ENCODE data around the gene LRRC46. TPM values are rescaled to one million over a fixed set of nuclear protein-coding genes. Genes with fewer than 3 reads are reported as not detected.
A peak's percentile ranks its signal among the peaks of the same experiment; 100 is the strongest.

Gene LRRC46
- polyA plus RNA-seq, 4 donors: 0.22 to 1.5 (median 0.40) TPM

DNA sequence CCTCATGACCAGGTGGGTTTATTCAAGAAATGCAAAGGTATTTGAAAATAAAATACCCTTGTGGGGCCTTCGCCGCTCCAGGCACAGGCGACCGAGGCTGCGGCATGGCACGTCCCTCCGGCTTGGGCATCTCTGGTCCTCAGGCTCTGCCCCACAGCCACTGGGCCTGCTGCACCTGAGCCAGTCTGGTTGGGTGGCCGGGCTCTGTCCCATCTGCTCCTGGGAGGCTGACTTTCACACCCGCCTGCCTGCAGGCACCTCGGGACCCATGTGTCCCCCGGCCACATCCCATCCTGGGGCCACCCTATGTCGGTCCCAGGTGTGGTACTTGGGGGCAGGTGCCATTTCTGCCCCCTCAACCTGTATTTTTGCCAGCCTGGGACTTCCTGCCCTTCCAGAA, 30.8 kb upstream of the LRRC46 start:
- DNase-seq: no peak

DNA sequence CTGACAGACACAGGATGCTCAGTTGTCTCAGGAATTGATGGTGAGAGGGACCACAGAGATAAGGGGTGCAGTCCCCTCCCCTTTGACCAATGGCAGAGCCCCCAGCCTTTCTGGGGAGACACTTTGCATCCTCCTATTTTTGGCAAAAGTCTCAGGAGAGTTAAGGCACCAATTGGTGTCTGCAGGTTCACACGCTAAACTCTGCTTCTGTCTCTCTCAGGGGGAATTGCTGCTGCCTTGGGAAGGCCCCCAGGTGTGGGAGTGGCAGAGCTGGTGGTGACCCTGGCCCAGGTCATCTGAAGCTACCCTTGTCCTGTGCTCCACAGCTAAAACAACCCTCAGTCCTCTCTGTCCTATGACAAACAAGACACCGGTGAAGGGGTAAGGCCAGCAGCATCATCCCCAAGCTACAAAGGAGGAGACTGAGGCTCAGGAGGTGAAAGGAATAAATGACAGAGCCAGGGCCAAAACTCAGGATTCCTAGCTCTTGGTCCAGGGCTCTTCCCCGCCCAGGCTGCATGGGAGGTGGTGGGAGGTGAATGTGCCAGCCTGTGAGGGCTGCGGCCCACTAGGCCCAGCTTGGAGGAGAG, 30.2 kb upstream of the LRRC46 start:
- Histone ChIP-seq H3K4me3 (ENCODE audit: low read depth in 1 of 3, low read length in 3 of 3) (no peak overlapping the region), H3K36me3 (ENCODE audit: control insufficient read depth in 3 of 3, insufficient read depth in 2 of 3, low read depth in 1 of 3, low read length in 3 of 3) (no peaks in the 10 kb centered on the region), H3K4me1 (ENCODE audit: control insufficient read depth in 3 of 3, insufficient read depth in 2 of 3, low read depth in 1 of 3, low read length in 2 of 3) (no peaks in the 10 kb centered on the region), H3K27ac (ENCODE audit: low read depth in 1 of 3, low read length in 2 of 3) (no peak overlapping the region), H3K9me3 (ENCODE audit: control insufficient read depth in 2 of 2, insufficient read depth in 1 of 2, low read depth in 1 of 2, low read length in 1 of 2) (no peaks in the 10 kb centered on the region), H3K27me3 (ENCODE audit: control insufficient read depth in 3 of 3, insufficient read depth in 3 of 3, low read length in 3 of 3) (peaks cover 0 to 4% (median 0%) of the 10 kb centered on the region in 3 donors)
- FAIRE-seq (no peak), DNase-seq (no peak)
- WGBS, 3 donors: 81 to 92% (median 92%) methylated on average over 4 of the region's 4 CpGs

More for the DNA sequence above, 30.8 kb upstream of the LRRC46 start:
- H3K4me1 ChIP-seq (ENCODE audit: control insufficient read depth in 3 of 3, insufficient read depth in 2 of 3, low read depth in 1 of 3, low read length in 2 of 3): no peaks in the 10 kb centered on the region
- FAIRE-seq: no peak
- peaks cover 0 to 4% (median 0%) of the 10 kb centered on the region in 3 donors for H3K27me3 ChIP-seq (ENCODE audit: control insufficient read depth in 3 of 3, insufficient read depth in 3 of 3, low read length in 3 of 3)
- no peaks in the 10 kb centered on the region for H3K36me3 ChIP-seq (ENCODE audit: control insufficient read depth in 3 of 3, insufficient read depth in 2 of 3, low read depth in 1 of 3, low read length in 3 of 3)
- no peak overlapping the region for H3K4me3 ChIP-seq (ENCODE audit: low read depth in 1 of 3, low read length in 3 of 3)
- H3K9me3 ChIP-seq (ENCODE audit: control insufficient read depth in 2 of 2, insufficient read depth in 1 of 2, low read depth in 1 of 2, low read length in 1 of 2): no peaks in the 10 kb centered on the region
- WGBS, 3 donors: 83 to 89% (median 85%) methylated on average over 12 of the region's 12 CpGs
- H3K27ac ChIP-seq (ENCODE audit: low read depth in 1 of 3, low read length in 2 of 3): no peak overlapping the region

DNA sequence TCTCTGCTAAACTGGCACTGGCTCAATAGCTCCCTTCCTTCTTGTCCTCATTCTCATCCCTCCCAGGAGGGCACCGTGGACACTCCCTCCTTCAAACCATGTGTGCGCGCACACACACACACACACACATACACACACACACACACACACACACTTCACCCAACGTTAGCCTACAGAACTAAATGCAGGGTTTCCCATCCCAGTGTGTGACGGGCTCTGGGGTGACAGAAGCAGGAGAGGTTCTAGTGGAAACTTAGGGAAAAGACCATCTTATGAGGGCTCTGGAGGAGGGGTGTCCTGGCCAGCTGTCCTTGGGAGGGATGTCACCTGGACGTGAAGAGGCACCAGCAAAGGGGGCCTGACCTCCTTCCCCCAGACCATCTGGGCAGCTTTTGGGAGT, 29.6 kb upstream of the LRRC46 start:
- DNase-seq: no peak
- no peaks in the 10 kb centered on the region for H3K9me3 ChIP-seq (ENCODE audit: control insufficient read depth in 2 of 2, insufficient read depth in 1 of 2, low read depth in 1 of 2, low read length in 1 of 2)
- peaks cover 0 to 5% (median 0%) of the 10 kb centered on the region in 3 donors for H3K36me3 ChIP-seq (ENCODE audit: control insufficient read depth in 3 of 3, insufficient read depth in 2 of 3, low read depth in 1 of 3, low read length in 3 of 3)
- 42 to 54% (median 43%) methylated on average over 6 of the region's 6 CpGs for WGBS, 3 donors
- no peak overlapping the region for H3K4me3 ChIP-seq (ENCODE audit: low read depth in 1 of 3, low read length in 3 of 3)
- no peak for FAIRE-seq
- H3K27me3 ChIP-seq (ENCODE audit: control insufficient read depth in 3 of 3, insufficient read depth in 3 of 3, low read length in 3 of 3): peaks cover 0 to 4% (median 0%) of the 10 kb centered on the region in 3 donors
- H3K4me1 ChIP-seq (ENCODE audit: control insufficient read depth in 3 of 3, insufficient read depth in 2 of 3, low read depth in 1 of 3, low read length in 2 of 3): no peaks in the 10 kb centered on the region
- H3K27ac ChIP-seq (ENCODE audit: low read depth in 1 of 3, low read length in 2 of 3): no peak overlapping the region

DNA sequence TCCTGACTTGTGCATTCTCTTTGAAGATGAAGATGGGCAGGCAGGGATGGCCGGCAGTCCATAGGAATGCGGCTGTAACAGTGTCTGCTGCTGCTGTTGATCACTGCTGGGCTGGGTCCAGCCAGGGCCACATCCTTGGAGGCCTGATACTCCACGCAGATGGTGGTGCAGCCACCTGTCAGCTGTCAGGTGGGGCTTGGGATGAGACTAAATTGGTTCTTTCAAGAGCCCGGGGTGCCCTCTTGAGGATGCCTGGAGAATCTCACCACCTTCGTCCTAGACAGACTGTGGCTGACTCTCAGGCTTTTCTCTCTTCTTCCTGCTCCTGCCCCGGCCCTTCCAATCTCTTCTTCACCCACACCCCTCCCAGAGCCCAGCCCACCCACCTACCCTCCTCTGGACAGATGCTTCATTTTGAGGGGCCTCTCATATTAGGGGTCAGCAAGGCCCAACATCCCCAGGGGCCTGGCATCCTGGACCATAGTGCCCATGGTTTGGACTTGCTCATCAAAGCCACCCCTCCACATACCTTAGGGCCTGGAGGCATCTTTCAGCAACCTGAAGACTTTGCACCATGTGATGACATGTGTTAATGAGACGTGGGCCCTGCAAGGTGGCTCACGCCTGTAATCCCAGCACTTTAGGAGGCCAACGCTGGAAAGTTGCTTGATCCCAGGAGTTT, 29.0 kb upstream of the LRRC46 start:
- no peak overlapping the region for H3K27ac ChIP-seq (ENCODE audit: low read depth in 1 of 3, low read length in 2 of 3)
- H3K9me3 ChIP-seq (ENCODE audit: control insufficient read depth in 2 of 2, insufficient read depth in 1 of 2, low read depth in 1 of 2, low read length in 1 of 2): no peaks in the 10 kb centered on the region
- no peaks in the 10 kb centered on the region for H3K4me1 ChIP-seq (ENCODE audit: control insufficient read depth in 3 of 3, insufficient read depth in 2 of 3, low read depth in 1 of 3, low read length in 2 of 3)
- FAIRE-seq: no peak
- DNase-seq: peak; percentile 60 to 78
- 29 to 34% (median 30%) methylated on average over 9 of the region's 9 CpGs for WGBS, 3 donors
- peaks cover 0 to 4% (median 0%) of the 10 kb centered on the region in 3 donors for H3K27me3 ChIP-seq (ENCODE audit: control insufficient read depth in 3 of 3, insufficient read depth in 3 of 3, low read length in 3 of 3)
- H3K36me3 ChIP-seq (ENCODE audit: control insufficient read depth in 3 of 3, insufficient read depth in 2 of 3, low read depth in 1 of 3, low read length in 3 of 3): peaks cover 0 to 11% (median 0%) of the 10 kb centered on the region in 3 donors
- no peak overlapping the region for H3K4me3 ChIP-seq (ENCODE audit: low read depth in 1 of 3, low read length in 3 of 3)

DNA sequence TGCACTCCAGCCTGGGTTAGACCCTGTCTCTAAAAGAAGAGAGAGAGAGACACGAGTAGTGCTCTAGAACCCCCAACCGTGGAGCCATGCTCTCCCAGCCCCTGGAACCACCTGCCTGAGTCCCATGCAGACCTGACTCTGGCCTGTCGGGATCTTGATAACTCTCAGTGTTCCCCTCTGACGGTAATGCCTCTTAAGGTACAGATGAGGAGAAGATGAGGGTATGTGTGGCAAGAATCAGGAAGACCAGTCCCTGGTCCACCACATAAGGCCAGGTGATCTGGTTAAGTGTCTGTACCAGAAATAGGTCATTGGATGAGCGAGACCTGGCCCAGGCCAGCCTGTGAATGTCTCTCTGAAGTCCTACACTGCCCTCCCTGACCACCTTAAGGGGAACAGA, 28.3 kb upstream of the LRRC46 start:
- no peak overlapping the region for H3K4me3 ChIP-seq (ENCODE audit: low read depth in 1 of 3, low read length in 3 of 3)
- DNase-seq (no peak), FAIRE-seq (no peak)
- no peak overlapping the region for H3K27ac ChIP-seq (ENCODE audit: low read depth in 1 of 3, low read length in 2 of 3)
- H3K4me1 ChIP-seq (ENCODE audit: control insufficient read depth in 3 of 3, insufficient read depth in 2 of 3, low read depth in 1 of 3, low read length in 2 of 3): no peaks in the 10 kb centered on the region
- WGBS, 3 donors: 54 to 81% (median 65%) methylated on average over 5 of the region's 5 CpGs
- H3K9me3 ChIP-seq (ENCODE audit: control insufficient read depth in 2 of 2, insufficient read depth in 1 of 2, low read depth in 1 of 2, low read length in 1 of 2): no peaks in the 10 kb centered on the region
- H3K36me3 ChIP-seq (ENCODE audit: control insufficient read depth in 3 of 3, insufficient read depth in 2 of 3, low read depth in 1 of 3, low read length in 3 of 3): peaks cover 1 to 18% (median 6%) of the 10 kb centered on the region in 3 donors
- peaks cover 0 to 4% (median 0%) of the 10 kb centered on the region in 3 donors for H3K27me3 ChIP-seq (ENCODE audit: control insufficient read depth in 3 of 3, insufficient read depth in 3 of 3, low read length in 3 of 3)

DNA sequence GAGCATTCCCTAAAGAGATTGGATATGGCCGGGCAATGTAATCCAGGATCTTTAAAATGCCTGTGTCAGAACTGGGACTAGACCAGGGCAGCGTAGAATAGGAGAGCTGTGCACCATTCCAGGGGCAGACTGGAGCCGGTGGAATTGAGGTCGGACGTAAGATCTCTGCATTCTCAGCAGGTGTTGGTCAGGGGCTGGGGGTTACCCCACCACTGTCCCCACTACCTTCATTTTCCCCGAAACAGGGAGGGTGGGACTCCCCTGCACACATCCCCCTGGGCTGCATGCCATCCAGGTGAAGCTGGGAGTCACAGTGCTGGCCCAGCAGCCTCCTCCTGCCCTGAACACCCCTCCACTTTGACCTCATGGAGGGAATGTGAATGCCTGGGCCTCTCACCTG, 27.7 kb upstream of the LRRC46 start:
- peaks cover 0 to 4% (median 0%) of the 10 kb centered on the region in 3 donors for H3K27me3 ChIP-seq (ENCODE audit: control insufficient read depth in 3 of 3, insufficient read depth in 3 of 3, low read length in 3 of 3)
- no peaks in the 10 kb centered on the region for H3K4me1 ChIP-seq (ENCODE audit: control insufficient read depth in 3 of 3, insufficient read depth in 2 of 3, low read depth in 1 of 3, low read length in 2 of 3)
- no peaks in the 10 kb centered on the region for H3K9me3 ChIP-seq (ENCODE audit: control insufficient read depth in 2 of 2, insufficient read depth in 1 of 2, low read depth in 1 of 2, low read length in 1 of 2)
- 82% methylated on average over 6 of the region's 6 CpGs for WGBS, 3 donors
- peaks cover 3 to 24% (median 11%) of the 10 kb centered on the region in 3 donors for H3K36me3 ChIP-seq (ENCODE audit: control insufficient read depth in 3 of 3, insufficient read depth in 2 of 3, low read depth in 1 of 3, low read length in 3 of 3)
- H3K4me3 ChIP-seq (ENCODE audit: low read depth in 1 of 3, low read length in 3 of 3): no peak overlapping the region
- H3K27ac ChIP-seq (ENCODE audit: low read depth in 1 of 3, low read length in 2 of 3): no peak overlapping the region
- DNase-seq (no peak), FAIRE-seq (no peak)

DNA sequence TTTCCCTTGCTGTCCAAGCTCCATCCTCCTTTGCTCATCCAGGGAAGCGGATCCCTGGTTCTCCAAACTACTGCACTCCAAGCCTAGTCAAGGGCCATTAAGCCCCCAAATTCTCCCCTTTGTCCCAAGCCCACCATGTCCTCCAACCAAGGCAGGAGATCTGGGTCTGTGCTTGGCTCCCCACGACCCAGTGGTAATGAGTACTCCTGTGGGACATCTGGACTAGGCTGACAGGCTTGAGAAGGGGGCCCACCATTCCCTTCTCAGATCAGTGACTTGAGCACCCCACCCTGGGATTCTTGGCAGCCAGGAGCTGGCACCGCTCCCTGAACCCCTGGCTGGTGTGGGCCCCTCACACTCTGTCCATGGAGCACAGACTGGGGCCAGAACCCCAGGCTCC, 27.0 kb upstream of the LRRC46 start:
- DNase-seq: no peak
- H3K27me3 ChIP-seq (ENCODE audit: control insufficient read depth in 3 of 3, insufficient read depth in 3 of 3, low read length in 3 of 3): peaks cover 0 to 4% (median 0%) of the 10 kb centered on the region in 3 donors
- no peaks in the 10 kb centered on the region for H3K9me3 ChIP-seq (ENCODE audit: control insufficient read depth in 2 of 2, insufficient read depth in 1 of 2, low read depth in 1 of 2, low read length in 1 of 2)
- peaks cover 3 to 31% (median 15%) of the 10 kb centered on the region in 3 donors for H3K36me3 ChIP-seq (ENCODE audit: control insufficient read depth in 3 of 3, insufficient read depth in 2 of 3, low read depth in 1 of 3, low read length in 3 of 3)
- 60 to 73% (median 71%) methylated on average over 3 of the region's 3 CpGs for WGBS, 3 donors
- H3K27ac ChIP-seq (ENCODE audit: low read depth in 1 of 3, low read length in 2 of 3): no peak overlapping the region
- no peak for FAIRE-seq
- H3K4me1 ChIP-seq (ENCODE audit: control insufficient read depth in 3 of 3, insufficient read depth in 2 of 3, low read depth in 1 of 3, low read length in 2 of 3): peaks cover 0 to 6% (median 0%) of the 10 kb centered on the region in 3 donors
- H3K4me3 ChIP-seq (ENCODE audit: low read depth in 1 of 3, low read length in 3 of 3): no peak overlapping the region

DNA sequence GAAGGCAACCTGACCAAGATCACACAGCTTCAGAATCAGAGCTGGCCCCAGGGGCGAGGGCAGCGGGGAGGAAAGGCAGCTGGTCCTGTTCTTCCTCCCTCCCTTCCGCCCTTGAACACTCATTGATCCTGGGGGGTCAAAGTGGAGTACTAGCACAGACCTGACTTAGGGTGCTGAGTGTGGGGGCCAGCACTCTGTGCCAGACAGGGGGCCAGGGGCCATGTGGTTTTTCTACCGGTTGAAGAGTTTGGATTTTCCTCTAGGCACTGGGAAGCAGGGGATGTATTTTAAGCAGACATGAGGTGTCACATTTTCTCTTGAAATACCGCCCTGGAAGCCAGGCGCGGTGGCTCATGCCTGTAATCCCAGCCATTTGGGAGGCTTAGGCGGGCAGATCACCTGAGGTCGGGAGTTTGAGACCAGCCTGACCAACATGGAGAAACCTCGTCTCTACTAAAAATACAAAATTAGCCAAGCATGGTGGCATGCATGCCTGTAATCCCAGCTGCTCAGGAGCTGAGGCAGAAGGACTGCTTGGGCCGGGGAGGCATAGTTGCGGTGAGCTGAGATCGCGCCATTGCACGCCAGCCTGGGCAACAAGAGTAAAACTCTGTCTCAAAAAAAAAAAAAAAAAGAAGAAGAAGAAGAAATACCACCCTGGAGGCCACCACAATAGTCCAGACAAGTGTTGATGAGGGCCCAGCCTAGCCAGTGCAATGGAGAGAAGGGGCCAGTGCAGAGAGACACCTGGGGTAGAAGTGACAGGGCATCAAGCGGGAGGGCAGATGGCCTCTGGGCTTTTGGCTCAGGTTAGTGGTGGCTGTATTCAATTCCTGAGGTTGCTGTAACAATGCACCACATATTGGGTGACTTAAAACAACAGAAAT, 25.2 kb upstream of the LRRC46 start:
- 92% methylated on average over 16 of the region's 16 CpGs for WGBS, 3 donors
- Histone ChIP-seq H3K27me3 (ENCODE audit: control insufficient read depth in 3 of 3, insufficient read depth in 3 of 3, low read length in 3 of 3) (no peaks in the 10 kb centered on the region), H3K4me1 (ENCODE audit: control insufficient read depth in 3 of 3, insufficient read depth in 2 of 3, low read depth in 1 of 3, low read length in 2 of 3) (peaks cover 0 to 19% (median 1%) of the 10 kb centered on the region in 3 donors), H3K9me3 (ENCODE audit: control insufficient read depth in 2 of 2, insufficient read depth in 1 of 2, low read depth in 1 of 2, low read length in 1 of 2) (no peaks in the 10 kb centered on the region), H3K36me3 (ENCODE audit: control insufficient read depth in 3 of 3, insufficient read depth in 2 of 3, low read depth in 1 of 3, low read length in 3 of 3) (peaks cover 3 to 43% (median 17%) of the 10 kb centered on the region in 3 donors), H3K27ac (ENCODE audit: low read depth in 1 of 3, low read length in 2 of 3) (no peak overlapping the region), H3K4me3 (ENCODE audit: low read depth in 1 of 3, low read length in 3 of 3) (no peak overlapping the region)
- no peak for FAIRE-seq
- no peak for DNase-seq

Measured in small intestine (tissue), 7 donors.